ENCODE data around the gene FTH1. TPM values are rescaled to one million over a fixed set of nuclear protein-coding genes. Genes with fewer than 3 reads are reported as not detected.
A peak's percentile ranks its signal among the peaks of the same experiment; 100 is the strongest.
"Not testable (repeated sequence)": the region's sequence is repeated elsewhere in the genome, so short reads cannot be mapped to it uniquely, and the experiment has no call there.

The FTH1 gene
- total RNA-seq, result 911 TPM

- ATAC-seq, result peak; percentile 82
Measured at GRCh38 chr11:61967116-61967923, at the start of gene FTH1. TSS of gene FTH1 (minus strand) at chr11:61967634. CDS start at chr11:61967425, 209 bp downstream.

GRCh38 chr11:62015615-62016014 lies 48.2 kb upstream of the FTH1 start:
- no peak for ATAC-seq

GRCh38 chr11:62013537-62014476 lies 46.4 kb upstream of the FTH1 start:
- ATAC-seq, result peak; percentile 45

- ATAC-seq, result peak; percentile 65
Measured at GRCh38 chr11:62012832-62013461, 45.5 kb upstream of the FTH1 start.

- no peak for ATAC-seq
Measured at GRCh38 chr11:62012451-62012831, 45.0 kb upstream of the FTH1 start.

GRCh38 chr11:62011881-62012280 lies 44.4 kb upstream of the FTH1 start:
- ATAC-seq, result no peak

- no peak for ATAC-seq
Measured at GRCh38 chr11:62010935-62011528, 43.6 kb upstream of the FTH1 start.

GRCh38 chr11:62008193-62008592 lies 40.8 kb upstream of the FTH1 start:
- ATAC-seq, result no peak

- peak; percentile 32 for ATAC-seq
Measured at GRCh38 chr11:62004473-62004872, 37.0 kb upstream of the FTH1 start.

- ATAC-seq, result not testable (repeated sequence)
Measured at GRCh38 chr11:62002283-62002682, 34.8 kb upstream of the FTH1 start.

- ATAC-seq, result no peak
Measured at GRCh38 chr11:62001450-62002191, 34.2 kb upstream of the FTH1 start.

- ATAC-seq, result no peak
Measured at GRCh38 chr11:62000539-62001446, 33.4 kb upstream of the FTH1 start.

- ATAC-seq, result no peak
Measured at GRCh38 chr11:61999141-61999975, 31.9 kb upstream of the FTH1 start.

GRCh38 chr11:61996933-61997332 lies 29.5 kb upstream of the FTH1 start:
- no peak for ATAC-seq

- ATAC-seq, result no peak
Measured at GRCh38 chr11:61994981-61995380, 27.5 kb upstream of the FTH1 start.

GRCh38 chr11:61985869-61986268 lies 18.4 kb upstream of the FTH1 start:
- peak; percentile 84 for ATAC-seq

GRCh38 chr11:61983419-61983818 lies 16.0 kb upstream of the FTH1 start:
- no peak for ATAC-seq

- ATAC-seq, result peak; percentile 47
Measured at GRCh38 chr11:61980783-61981541, 13.5 kb upstream of the FTH1 start.

Measured in esophagus mucosa (tissue), 1 donor.